RWPE2 (cell line): ENCODE results near the gene TBC1D9B.

Source experiments
- ATAC-seq: fragments of 200-7000 bp; cut with Tn5 transposase; 3 replicates; pipeline ENCODE4 v1.9.1; 2021; ENCODE audit warnings: low read depth
- DNase-seq: peaks from one replicate; pipeline ENCODE4 v3.0.0-alpha.2; 2020; ENCODE audit warnings: low spot score
- H3K27ac ChIP-seq: fragments of 450-650 bp; 2 replicates; pipeline ENCODE4 v1.5.1; 2017; ENCODE audit warnings: mild to moderate bottlenecking; ENCODE audit not compliant: poor library complexity, severe bottlenecking
- H3K27me3 ChIP-seq: fragments of 250-450 bp; sonication (Bioruptor Pico); 2 replicates; pipeline ENCODE4 v1.5.1; 2021; ENCODE audit warnings: mild to moderate bottlenecking, moderate library complexity; ENCODE audit not compliant: insufficient read depth, poor library complexity, severe bottlenecking
- H3K36me3 ChIP-seq: fragments of 250-450 bp; sonication (Bioruptor Pico); 2 replicates; pipeline ENCODE4 v1.5.1; 2020; ENCODE audit warnings: low read depth, mild to moderate bottlenecking, moderate library complexity
- H3K4me1 ChIP-seq: fragments of 250-450 bp; sonication (Bioruptor Pico); 2 replicates; pipeline ENCODE4 v1.5.1; 2021; ENCODE audit warnings: mild to moderate bottlenecking, moderate library complexity; ENCODE audit not compliant: insufficient read depth, poor library complexity, severe bottlenecking
- H3K4me3 ChIP-seq: fragments of 250-450 bp; sonication (Bioruptor Pico); 2 replicates; pipeline ENCODE4 v1.5.1; 2021; ENCODE audit warnings: mild to moderate bottlenecking, moderate library complexity; ENCODE audit not compliant: severe bottlenecking
- H3K9me3 ChIP-seq: fragments of 250-450 bp; sonication (Bioruptor Pico); 2 replicates; pipeline ENCODE4 v1.5.1; 2021; ENCODE audit warnings: mild to moderate bottlenecking, moderate library complexity; ENCODE audit not compliant: severe bottlenecking
- TF ChIP-seq, protein P1 (sequence below): fragments of 450-650 bp; IDR thresholded peaks from one replicate; pipeline ENCODE4 v1.5.1; 2017; ENCODE audit warnings: mild to moderate bottlenecking, moderate library complexity; ENCODE audit not compliant: poor library complexity, severe bottlenecking

The TBC1D9B gene

DNA sequence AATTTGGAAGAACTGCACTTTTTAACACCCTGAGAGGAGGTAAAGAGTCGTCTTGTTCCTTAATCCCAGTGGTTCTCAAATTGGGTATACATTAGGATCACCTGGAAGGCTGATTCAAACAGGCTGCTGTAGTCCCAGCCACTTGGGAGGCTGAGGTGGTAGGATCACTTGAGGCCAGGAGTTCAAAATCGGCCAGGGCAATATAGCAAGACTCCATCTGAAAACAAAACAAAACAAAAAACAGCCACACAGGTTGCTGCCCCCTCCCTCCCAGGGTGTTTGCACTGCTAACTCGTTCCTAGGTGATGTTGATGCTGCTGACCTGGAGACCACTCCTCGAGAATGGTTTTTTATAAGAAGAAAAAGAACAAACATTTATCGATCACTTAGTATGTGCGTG, 1.5 kb upstream of the TBC1D9B start:
- TF ChIP-seq, protein P1, sequence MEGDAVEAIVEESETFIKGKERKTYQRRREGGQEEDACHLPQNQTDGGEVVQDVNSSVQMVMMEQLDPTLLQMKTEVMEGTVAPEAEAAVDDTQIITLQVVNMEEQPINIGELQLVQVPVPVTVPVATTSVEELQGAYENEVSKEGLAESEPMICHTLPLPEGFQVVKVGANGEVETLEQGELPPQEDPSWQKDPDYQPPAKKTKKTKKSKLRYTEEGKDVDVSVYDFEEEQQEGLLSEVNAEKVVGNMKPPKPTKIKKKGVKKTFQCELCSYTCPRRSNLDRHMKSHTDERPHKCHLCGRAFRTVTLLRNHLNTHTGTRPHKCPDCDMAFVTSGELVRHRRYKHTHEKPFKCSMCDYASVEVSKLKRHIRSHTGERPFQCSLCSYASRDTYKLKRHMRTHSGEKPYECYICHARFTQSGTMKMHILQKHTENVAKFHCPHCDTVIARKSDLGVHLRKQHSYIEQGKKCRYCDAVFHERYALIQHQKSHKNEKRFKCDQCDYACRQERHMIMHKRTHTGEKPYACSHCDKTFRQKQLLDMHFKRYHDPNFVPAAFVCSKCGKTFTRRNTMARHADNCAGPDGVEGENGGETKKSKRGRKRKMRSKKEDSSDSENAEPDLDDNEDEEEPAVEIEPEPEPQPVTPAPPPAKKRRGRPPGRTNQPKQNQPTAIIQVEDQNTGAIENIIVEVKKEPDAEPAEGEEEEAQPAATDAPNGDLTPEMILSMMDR, result no peak
- Histone ChIP-seq H3K9me3 (no peaks in the 10 kb centered on the region), H3K4me1 (peaks cover 15% of the 10 kb centered on the region), H3K27me3 (no peaks in the 10 kb centered on the region), H3K27ac (no peak overlapping the region), H3K4me3 (no peak overlapping the region), H3K36me3 (peaks cover 23% of the 10 kb centered on the region)
- ATAC-seq (no peak), DNase-seq (no peak)

DNA sequence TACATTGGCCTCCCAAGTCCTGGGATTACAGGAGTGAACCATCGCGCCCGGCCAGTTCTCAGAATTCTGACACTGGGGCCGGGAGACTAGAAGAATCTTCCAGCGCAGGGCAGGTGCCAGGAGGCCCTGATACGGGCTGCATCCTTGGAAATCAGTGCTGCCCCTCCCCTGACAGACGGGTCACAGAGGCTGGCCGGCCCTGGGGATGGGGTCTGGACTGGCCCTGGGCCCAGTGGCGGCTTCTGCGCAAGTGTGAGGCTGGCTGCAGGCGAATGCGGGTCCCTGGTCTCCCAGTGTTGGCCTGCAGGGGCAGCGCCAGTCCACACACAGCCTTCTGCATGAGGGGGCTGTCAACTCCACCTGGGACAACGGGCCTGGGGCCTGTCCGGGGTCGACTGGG, 831 bp upstream of the TBC1D9B start:
- Histone ChIP-seq H3K9me3 (no peaks in the 10 kb centered on the region), H3K36me3 (peaks cover 27% of the 10 kb centered on the region), H3K4me3 (no peak overlapping the region), H3K4me1 (peaks cover 8% of the 10 kb centered on the region), H3K27ac (no peak overlapping the region), H3K27me3 (no peaks in the 10 kb centered on the region)
- TF ChIP-seq, protein P1, result no peak
- no peak for ATAC-seq
- DNase-seq, result no peak

DNA sequence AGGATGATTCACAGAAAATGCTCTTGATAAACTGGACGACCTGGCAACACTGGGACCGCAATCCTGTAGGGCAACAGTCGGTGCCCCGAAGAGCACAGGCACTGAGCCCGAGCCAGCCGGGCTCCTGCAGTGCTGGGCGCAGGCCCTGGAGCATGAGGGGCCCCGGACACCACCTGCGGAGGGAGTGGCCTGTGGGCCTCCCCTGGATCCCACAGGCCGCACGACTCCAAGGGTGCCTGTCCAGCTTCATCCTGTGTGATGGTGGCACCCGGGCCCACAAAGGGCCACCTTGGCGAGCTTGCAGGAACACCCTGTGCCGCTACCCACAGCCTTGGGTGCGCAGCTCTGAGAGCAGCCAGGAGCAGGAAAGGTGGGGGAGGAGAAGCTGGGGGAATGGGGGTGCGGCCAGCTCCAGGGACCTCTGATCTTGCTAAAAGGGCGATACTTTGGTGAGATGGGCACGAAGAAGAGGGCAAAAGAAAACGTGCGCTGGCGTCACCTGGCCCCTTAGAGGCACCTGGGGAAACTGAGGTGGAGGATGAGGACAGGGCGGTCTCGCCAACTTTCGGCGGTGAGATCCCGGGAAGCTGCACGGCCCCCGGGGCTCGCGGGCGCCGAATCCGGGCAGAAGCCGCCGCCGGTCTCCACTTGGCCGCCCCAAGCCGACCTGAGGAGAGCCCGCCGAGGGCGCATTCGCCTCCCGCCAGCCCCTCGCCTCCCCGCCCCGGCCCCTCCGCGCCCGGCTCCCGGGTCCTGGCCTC, 722 bp downstream of the TBC1D9B start:
- Histone ChIP-seq H3K9me3 (no peaks in the 10 kb centered on the region), H3K36me3 (peaks cover 38% of the 10 kb centered on the region), H3K27ac (peak overlapping the region; percentile 49), H3K4me1 (peaks cover 6% of the 10 kb centered on the region), H3K27me3 (no peaks in the 10 kb centered on the region), H3K4me3 (peak overlapping the region; percentile 98)
- ATAC-seq (peak; percentile 55), DNase-seq (no peak)
- TF ChIP-seq, protein P1, result no peak

DNA sequence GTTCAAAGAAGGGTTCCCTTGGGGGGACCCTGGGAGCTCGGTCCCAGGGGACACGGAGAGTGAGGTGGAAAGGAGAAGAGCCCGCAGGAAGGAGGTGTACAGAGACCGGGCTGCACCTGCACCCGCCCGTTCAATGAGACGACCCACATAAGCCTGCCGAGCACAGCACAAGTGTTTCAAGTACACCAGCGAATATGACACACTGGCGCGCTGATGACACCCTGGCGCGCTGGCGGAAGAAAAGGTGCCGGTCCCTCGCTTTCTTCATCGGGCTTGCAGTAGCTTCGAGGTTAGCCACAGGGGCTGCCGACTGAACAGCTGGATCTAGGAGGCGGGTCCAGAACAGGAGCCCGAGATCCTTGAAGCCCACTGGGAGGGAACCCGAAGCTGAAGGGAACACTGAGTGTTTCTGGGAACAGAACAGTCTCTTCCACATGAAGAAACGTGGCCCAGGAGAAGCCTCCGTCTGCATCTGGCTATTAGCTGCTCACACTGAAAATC, 1.4 kb downstream of the TBC1D9B start:
- Histone ChIP-seq H3K36me3 (peaks cover 45% of the 10 kb centered on the region), H3K27ac (peak overlapping the region; percentile 49), H3K9me3 (no peaks in the 10 kb centered on the region), H3K4me3 (peak overlapping the region; percentile 98), H3K27me3 (no peaks in the 10 kb centered on the region), H3K4me1 (peaks cover 6% of the 10 kb centered on the region)
- no peak for ATAC-seq
- TF ChIP-seq, protein P1, result no peak
- no peak for DNase-seq

DNA sequence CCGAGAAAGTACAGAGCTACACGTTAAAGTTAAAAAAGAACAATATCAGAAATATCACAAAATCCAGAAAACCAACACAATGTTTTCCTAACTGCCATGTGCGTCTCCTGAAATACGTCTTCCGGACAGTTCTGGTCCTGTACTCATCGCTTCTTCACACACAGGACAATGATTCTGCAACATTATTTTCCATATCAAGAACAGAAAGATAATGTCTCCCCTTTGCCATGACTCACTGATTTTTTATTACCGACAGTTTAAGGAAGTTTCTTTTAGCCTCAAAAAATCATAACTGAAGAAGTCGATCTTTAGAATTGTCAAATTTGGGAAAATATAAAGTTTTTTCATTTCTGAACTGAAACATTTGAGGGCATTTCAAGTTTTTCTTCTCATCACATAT, 2.5 kb downstream of the TBC1D9B start:
- ATAC-seq (no peak), DNase-seq (no peak)
- H3K4me1 ChIP-seq, result peaks cover 6% of the 10 kb centered on the region
- no peak overlapping the region for H3K4me3 ChIP-seq
- H3K9me3 ChIP-seq, result no peaks in the 10 kb centered on the region
- TF ChIP-seq, protein P1, result no peak
- no peak overlapping the region for H3K27ac ChIP-seq
- no peaks in the 10 kb centered on the region for H3K27me3 ChIP-seq
- H3K36me3 ChIP-seq, result peaks cover 56% of the 10 kb centered on the region
